H1 (cell line): ENCODE results near the gene FAM25C. TPM values are rescaled to one million over a fixed set of nuclear protein-coding genes. Genes with fewer than 3 reads are reported as not detected.
"Not testable (repeated sequence)": the region's sequence is repeated elsewhere in the genome, so short reads cannot be mapped to it uniquely, and the experiment has no call there.

Experiments
- CTCF ChIA-PET: fragments of 300-600 bp; sonication (Branson Sonifier 250); formaldehyde crosslinking; loops from one replicate; lab custom pipeline; 2021; ENCODE audit not compliant: partially characterized antibody; lab: Charles Lee
- POLR2A ChIA-PET: fragments of 300-600 bp; sonication (Branson Sonifier 250); formaldehyde crosslinking; loops from one replicate; lab custom pipeline; 2021; ENCODE audit warnings: inconsistent platforms; ENCODE audit not compliant: partially characterized antibody; lab: Charles Lee
- DNase-seq, 2 experiments: peaks; one replicate each; pipeline versions ENCODE4 v3.0.0 to v3.0.0-alpha.2; 2010 to 2022; ENCODE audit warnings: low spot score in 2 of 2, low read depth in 1 of 2, mixed read lengths in 1 of 2
- FAIRE-seq: peaks from 2 replicates; lab custom pipeline; 2011; peaks lifted over from hg19 to GRCh38; lab: Jason Lieb, UNC
- H2AFZ ChIP-seq: 2 replicates; pipeline ENCODE4 v1.8.1; 2012; ENCODE audit warnings: low read length, inconsistent platforms
- H2AK5ac ChIP-seq: 2 replicates; pipeline ENCODE4 v1.6.1; 2013; ENCODE audit warnings: low read depth, low read length
- H2BK120ac ChIP-seq: replicated peaks from 2 replicates; pipeline ENCODE3; 2013; ENCODE audit warnings: low read depth, low read length, inconsistent platforms
- H2BK12ac ChIP-seq: 2 replicates; pipeline ENCODE4 v1.6.1; 2013; ENCODE audit warnings: low read depth, low read length
- H2BK15ac ChIP-seq: 2 replicates; pipeline ENCODE4 v1.6.1; 2013; ENCODE audit warnings: low read length
- H2BK20ac ChIP-seq: 2 replicates; pipeline ENCODE4 v1.6.1; 2013; ENCODE audit warnings: low read length
- H2BK5ac ChIP-seq: 2 replicates; pipeline ENCODE4 v1.6.1; 2013; ENCODE audit warnings: low read depth, low read length
- H3K14ac ChIP-seq: 2 replicates; pipeline ENCODE4 v1.6.1; 2013; ENCODE audit warnings: inconsistent platforms; ENCODE audit not compliant: insufficient read length
- H3K18ac ChIP-seq: 2 replicates; pipeline ENCODE4 v1.6.1; 2013; ENCODE audit warnings: low read length; ENCODE audit errors: extremely low read depth
- H3K23ac ChIP-seq: 2 replicates; pipeline ENCODE4 v1.6.1; 2013; ENCODE audit warnings: inconsistent platforms; ENCODE audit not compliant: insufficient read length
- H3K23me2 ChIP-seq: 2 replicates; pipeline ENCODE4 v1.6.1; 2013; ENCODE audit warnings: low read depth, low read length
- H3K27ac ChIP-seq: 2 replicates; pipeline ENCODE4 v1.6.1; 2011; ENCODE audit warnings: low read depth, low read length, inconsistent platforms
- H3K27me3 ChIP-seq, 4 experiments: replicated peaks in 1 of 4; 1 replicate in 1 of 4; 2 replicates in 3 of 4; pipeline versions ENCODE4 v1.6.1 to v1.8.1; 2011 to 2013; ENCODE audit warnings: low read length in 3 of 4, mild to moderate bottlenecking in 3 of 4, inconsistent platforms in 2 of 4, mixed read lengths in 2 of 4, moderate library complexity in 1 of 4; ENCODE audit not compliant: control insufficient read depth in 3 of 4, insufficient read depth in 3 of 4; ENCODE audit errors: extremely low read depth in 1 of 4
- H3K36me3 ChIP-seq, 4 experiments: 2 replicates each; pipeline versions ENCODE4 v1.6.1 to v1.8.1; 2011 to 2013; ENCODE audit warnings: mild to moderate bottlenecking in 4 of 4, low read length in 3 of 4, moderate library complexity in 2 of 4, control low read depth in 1 of 4, inconsistent platforms in 1 of 4; ENCODE audit not compliant: insufficient read depth in 4 of 4, control insufficient read depth in 2 of 4
- H3K4ac ChIP-seq: replicated peaks from 2 replicates; pipeline ENCODE3; 2013; ENCODE audit warnings: low read length, low read depth, mixed read lengths, inconsistent platforms; ENCODE audit not compliant: insufficient read length
- H3K4me1 ChIP-seq, 4 experiments: replicated peaks in 1 of 4; 1 replicate in 1 of 4; 2 replicates in 3 of 4; pipeline versions ENCODE4 v1.6.1 to v1.8.1; 2011 to 2013; ENCODE audit warnings: low read length in 3 of 4, inconsistent platforms in 2 of 4, mixed read lengths in 1 of 4; ENCODE audit not compliant: insufficient read depth in 4 of 4, control insufficient read depth in 3 of 4
- H3K4me2 ChIP-seq, 2 experiments: 2 replicates each; pipeline versions ENCODE4 v1.6.1 to v1.8.1; 2011 to 2013; ENCODE audit warnings: low read depth in 2 of 2, low read length in 2 of 2, control low read depth in 1 of 2, inconsistent platforms in 1 of 2, mild to moderate bottlenecking in 1 of 2; ENCODE audit not compliant: insufficient read depth in 1 of 2
- H3K4me3 ChIP-seq, 4 experiments: fragments of 200-600, 300-600 bp in 1 of 4; sonication (generic), shearing (Covaris generic), sonication (Bioruptor Twin) in 1 of 4; 2 replicates each; pipeline versions ENCODE4 v1.5.1 to v1.8.1; 2011 to 2016; ENCODE audit warnings: low read length in 4 of 4, low read depth in 3 of 4, control low read depth in 2 of 4, inconsistent platforms in 2 of 4, mild to moderate bottlenecking in 2 of 4, mixed read lengths in 1 of 4, moderate library complexity in 1 of 4; ENCODE audit not compliant: insufficient read depth in 2 of 4; ENCODE audit errors: extremely low read depth in 1 of 4
- H3K56ac ChIP-seq: replicated peaks from 2 replicates; pipeline ENCODE3; 2013; ENCODE audit warnings: low read depth, mild to moderate bottlenecking, mixed read lengths, low read length, inconsistent platforms; ENCODE audit not compliant: insufficient read length
- H3K79me1 ChIP-seq: 2 replicates; pipeline ENCODE4 v1.6.1; 2013; ENCODE audit warnings: low read depth, low read length, control low read depth
- H3K79me2 ChIP-seq, 2 experiments: 2 replicates each; pipeline versions ENCODE4 v1.6.1 to v1.8.1; 2012 to 2013; ENCODE audit warnings: low read length in 2 of 2, mild to moderate bottlenecking in 2 of 2, inconsistent platforms in 1 of 2; ENCODE audit not compliant: insufficient read depth in 2 of 2, control insufficient read depth in 1 of 2
- H3K9ac ChIP-seq, 4 experiments: replicated peaks in 1 of 4; 1 replicate in 1 of 4; 2 replicates in 3 of 4; pipeline versions ENCODE4 v1.6.1 to v1.8.1; 2011 to 2013; ENCODE audit warnings: low read depth in 3 of 4, low read length in 3 of 4, control low read depth in 2 of 4, mild to moderate bottlenecking in 2 of 4, moderate library complexity in 2 of 4, inconsistent platforms in 1 of 4; ENCODE audit errors: extremely low read depth in 1 of 4
- H3K9me3 ChIP-seq, 2 experiments: 2 replicates each; pipeline versions ENCODE4 v1.6.1 to v1.8.1; 2012 to 2013; ENCODE audit warnings: mild to moderate bottlenecking in 2 of 2, moderate library complexity in 2 of 2, control low read depth in 1 of 2, inconsistent platforms in 1 of 2, low read depth in 1 of 2, low read length in 1 of 2, mixed read lengths in 1 of 2; ENCODE audit not compliant: insufficient read depth in 2 of 2
- H4K20me1 ChIP-seq, 2 experiments: replicated peaks in 1 of 2; 2 replicates each; pipeline versions ENCODE3 to v1.8.1; 2011 to 2013; ENCODE audit warnings: inconsistent platforms in 2 of 2, low read length in 2 of 2, mild to moderate bottlenecking in 1 of 2; ENCODE audit not compliant: insufficient read depth in 2 of 2, control insufficient read depth in 1 of 2
- H4K5ac ChIP-seq: 2 replicates; pipeline ENCODE4 v1.6.1; 2013; ENCODE audit warnings: low read length, low read depth, mixed read lengths, inconsistent platforms; ENCODE audit not compliant: insufficient read length
- H4K8ac ChIP-seq: 2 replicates; pipeline ENCODE4 v1.8.0; 2013; ENCODE audit warnings: mild to moderate bottlenecking, moderate library complexity, low read length, inconsistent platforms; ENCODE audit not compliant: insufficient read depth; ENCODE audit errors: extremely low read depth
- H4K91ac ChIP-seq: replicated peaks from 2 replicates; pipeline ENCODE3; 2013; ENCODE audit warnings: low read length, mixed read lengths, inconsistent platforms; ENCODE audit not compliant: insufficient read length
- WGBS, 2 experiments: shearing (Covaris generic) in 1 of 2; methylation state at CpG; one replicate each; pipeline versions ENCODE4 v1.1.6 to v1.1.7; 2013 to 2015; ENCODE audit warnings: low lambda C conversion rate in 2 of 2, mixed read lengths in 2 of 2, inconsistent platforms in 1 of 2, low coverage in 1 of 2, missing lambda C conversion rate in 1 of 2; ENCODE audit not compliant: insufficient replicate concordance in 2 of 2, insufficient coverage in 1 of 2, insufficient read length in 1 of 2; ENCODE audit errors: extremely low coverage in 1 of 2, missing lambda C conversion rate in 1 of 2; 5-methylcytosine and 5-hydroxymethylcytosine counted together
- polyA plus RNA-seq, 7 experiments: library from polyadenylated mRNA; depleted of rRNA in 3 of 7; stranded (reverse) in 5 of 7; unstranded in 2 of 7; fragments of >200 nt in 5 of 7; fragments of 200-250 nt in 2 of 7; gene quantifications; 1 replicate in 5 of 7; 2 replicates in 1 of 7; 4 replicates in 1 of 7; pipeline versions ENCODE4 v1.2.1 to v1.2.3, GENCODE V29; 2011 to 2013; ENCODE audit warnings: missing spikeins in 2 of 7, mixed read lengths in 2 of 7
- total RNA-seq: library from RNA; stranded (reverse); fragmentation: NEBNext Ultra II Directional; extraction: Animal tissue kit (Norgen Biotek cat#: 25700); gene quantifications from 2 replicates; pipeline ENCODE4 v1.2.1, GENCODE V29; 2021

Gene FAM25C
- total and polyA plus RNA-seq, 2 of the 8 experiments (the other 6 are each of a cell fraction or from before 2014, with no cell fraction given) = not detected

DNA sequence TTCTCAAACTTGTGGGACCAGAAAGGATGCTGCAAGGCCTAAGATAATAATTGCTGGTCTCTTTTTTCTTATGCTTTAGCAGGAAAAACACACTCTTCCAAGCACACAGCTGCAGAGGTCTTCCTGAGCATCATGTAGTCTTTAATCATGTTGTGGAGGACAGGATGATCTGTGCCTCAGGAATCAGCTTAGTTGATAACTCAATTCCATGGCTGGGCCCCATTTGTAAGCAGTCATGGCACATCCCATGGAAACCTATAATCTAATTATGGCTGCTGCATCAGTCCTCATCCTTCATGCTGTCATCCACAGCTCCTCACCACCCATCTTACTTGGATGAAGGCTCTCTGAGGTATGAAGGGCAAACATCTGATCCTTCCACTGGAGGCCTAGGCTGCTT, 26.5 kb downstream of the FAM25C start:
- H2BK120ac ChIP-seq, DNase-seq, H3K79me1 ChIP-seq, H3K23me2 ChIP-seq, H4K5ac ChIP-seq, H2BK5ac ChIP-seq, H2AFZ ChIP-seq, H3K14ac ChIP-seq, H2BK20ac ChIP-seq, H3K9me3 ChIP-seq, H2BK12ac ChIP-seq, H3K27me3 ChIP-seq, H3K56ac ChIP-seq, H3K79me2 ChIP-seq, H2BK15ac ChIP-seq, H4K91ac ChIP-seq, FAIRE-seq, H4K8ac ChIP-seq, H3K36me3 ChIP-seq, H3K4me1 ChIP-seq, H3K4me3 ChIP-seq, POLR2A ChIA-PET, H4K20me1 ChIP-seq, H3K4me2 ChIP-seq, H3K18ac ChIP-seq, CTCF ChIA-PET, H3K4ac ChIP-seq, H3K23ac ChIP-seq, H3K9ac ChIP-seq, H3K27ac ChIP-seq, H2AK5ac ChIP-seq: not testable (repeated sequence)

DNA sequence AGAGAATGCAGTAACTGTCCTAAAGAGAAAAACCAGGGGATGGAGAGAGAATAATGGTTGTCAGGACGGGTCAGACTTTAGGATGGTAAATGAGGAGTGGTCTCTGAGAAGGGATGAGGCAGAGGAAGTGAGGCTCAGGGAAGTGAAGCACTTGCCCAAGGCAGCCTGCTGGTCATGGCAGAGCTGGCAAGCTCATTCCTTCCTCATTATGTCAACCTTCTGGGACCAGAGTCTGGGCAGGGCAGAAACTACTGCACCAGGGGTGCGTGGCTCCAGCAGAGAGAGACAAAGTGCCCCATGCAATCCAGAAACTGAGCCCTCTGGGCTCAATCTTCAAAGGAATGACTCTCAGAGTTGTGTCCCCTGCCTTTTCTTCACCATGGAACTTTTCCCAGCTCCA, 27.5 kb downstream of the FAM25C start:
- H3K4me2 ChIP-seq, H4K8ac ChIP-seq, POLR2A ChIA-PET, H2AK5ac ChIP-seq, H4K20me1 ChIP-seq, H2BK15ac ChIP-seq, H2AFZ ChIP-seq, H3K79me2 ChIP-seq, H4K91ac ChIP-seq, H3K9ac ChIP-seq, H3K56ac ChIP-seq, FAIRE-seq, H3K79me1 ChIP-seq, H3K27me3 ChIP-seq, H2BK5ac ChIP-seq, H3K14ac ChIP-seq, H3K4ac ChIP-seq, DNase-seq, H3K27ac ChIP-seq, H2BK20ac ChIP-seq, H3K18ac ChIP-seq, CTCF ChIA-PET, H3K9me3 ChIP-seq, H3K4me3 ChIP-seq, H2BK120ac ChIP-seq, H3K4me1 ChIP-seq, H3K23ac ChIP-seq, H3K23me2 ChIP-seq, H4K5ac ChIP-seq, H3K36me3 ChIP-seq, H2BK12ac ChIP-seq: not testable (repeated sequence)
- no CpG with 5 or more reads among the region's 2 CpGs for WGBS, 2 experiments
